Fibroblast of lung (primary cell): ENCODE measurements around the gene MS4A10.

Experiments
- CTCF ChIP-seq, 2 donors: IDR thresholded peaks in 1 of 2; conservative IDR thresholded peaks in 1 of 2; 1 replicate in 1 of 2; 2 replicates in 1 of 2; pipeline ENCODE4 v1.5.1; 2011 to 2012; ENCODE audit warnings: low read length in 2 of 2, control low read depth in 1 of 2, inconsistent platforms in 1 of 2, low read depth in 1 of 2, mild to moderate bottlenecking in 1 of 2
- EZH2 ChIP-seq: IDR thresholded peaks from 2 replicates; pipeline ENCODE4 v1.5.1; 2012; ENCODE audit warnings: low read length, control low read depth, mild to moderate bottlenecking; ENCODE audit errors: missing control alignments

DNA sequence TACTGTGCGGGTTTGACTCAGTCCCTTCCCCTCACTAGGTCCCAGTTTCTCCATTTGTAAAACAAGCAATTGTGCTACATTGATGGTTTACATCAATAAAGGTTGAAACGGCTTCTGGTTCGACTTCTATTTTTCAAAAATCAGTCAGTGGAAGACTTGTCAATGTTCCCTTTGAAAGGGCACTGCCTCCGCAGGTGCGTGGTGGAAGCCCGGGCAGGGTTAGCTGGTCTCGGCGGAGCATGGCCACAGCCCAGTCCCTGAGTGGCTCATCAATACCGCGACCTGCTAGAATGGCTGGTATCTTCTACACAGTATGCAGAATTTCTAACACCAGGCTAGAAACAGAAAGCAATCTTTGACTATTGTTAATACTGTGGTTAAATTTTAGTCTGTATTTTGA, 16.1 kb downstream of the MS4A10 start:
- TF ChIP-seq CTCF (conservative IDR thresholded peaks at IDR 0.05 in 1 of 2, IDR thresholded peaks at IDR 0.05 in 1 of 2; ENCODE audit: low read depth in 1 of 2, low read length in 2 of 2), result no peak
- no peak for TF ChIP-seq EZH2
